GM21515 (cell line): ENCODE data around the gene CRAT.

Source experiments
- ATAC-seq: cut with Tn5 transposase; IDR thresholded peaks from one replicate; pipeline ENCODE4 v1.9.1; 2021; ENCODE audit not compliant: unreplicated experiment

Gene CRAT

GRCh38 chr9:129111528-129112151 lies 1.0 kb upstream of the CRAT start:
- ATAC-seq: no peak

DNA sequence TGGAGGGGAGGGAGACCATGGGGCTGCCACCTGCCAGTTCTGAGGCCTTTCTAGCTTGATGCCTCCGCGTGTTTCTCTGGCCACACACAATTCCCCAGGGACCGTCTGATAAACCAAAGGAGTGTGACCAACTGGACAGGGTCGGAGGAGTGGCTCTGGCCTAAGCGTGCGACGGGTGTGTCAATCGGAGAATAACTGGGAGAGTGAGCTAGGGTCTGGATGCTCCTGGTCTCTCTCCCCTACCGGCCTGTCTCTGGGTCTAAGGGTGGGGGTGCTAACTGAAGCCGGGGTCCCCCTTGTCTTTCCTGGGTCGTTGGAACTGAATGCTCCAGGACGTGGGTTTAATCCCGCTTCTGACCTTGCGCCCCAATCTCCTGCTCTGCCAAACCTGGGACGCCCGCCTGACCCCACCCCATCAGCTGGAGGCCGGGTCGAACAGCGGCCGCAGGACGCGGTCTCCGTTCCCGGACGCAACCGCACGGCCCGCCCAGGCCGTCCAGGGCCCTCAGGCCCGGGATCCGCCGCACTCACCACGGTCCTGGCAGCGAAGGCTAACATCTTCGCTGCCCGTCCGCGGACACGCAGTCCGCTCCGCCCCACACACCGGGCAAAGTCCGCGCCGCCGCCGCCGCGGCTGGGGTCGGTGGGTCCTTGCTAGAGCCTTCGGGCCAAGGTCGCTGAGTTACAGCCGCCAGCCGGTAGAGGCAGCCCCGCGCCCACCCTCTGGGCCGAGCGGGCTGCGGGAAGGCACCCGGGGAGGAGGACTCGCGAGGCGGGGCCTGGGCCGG lies 447 bp downstream of the CRAT start:
- peak; percentile 7 for ATAC-seq

- ATAC-seq: no peak
Observed at GRCh38 chr9:129109537-129109903, 1.1 kb downstream of the CRAT start.

- ATAC-seq: no peak
Observed at GRCh38 chr9:129108805-129109536, 1.6 kb downstream of the CRAT start.

DNA sequence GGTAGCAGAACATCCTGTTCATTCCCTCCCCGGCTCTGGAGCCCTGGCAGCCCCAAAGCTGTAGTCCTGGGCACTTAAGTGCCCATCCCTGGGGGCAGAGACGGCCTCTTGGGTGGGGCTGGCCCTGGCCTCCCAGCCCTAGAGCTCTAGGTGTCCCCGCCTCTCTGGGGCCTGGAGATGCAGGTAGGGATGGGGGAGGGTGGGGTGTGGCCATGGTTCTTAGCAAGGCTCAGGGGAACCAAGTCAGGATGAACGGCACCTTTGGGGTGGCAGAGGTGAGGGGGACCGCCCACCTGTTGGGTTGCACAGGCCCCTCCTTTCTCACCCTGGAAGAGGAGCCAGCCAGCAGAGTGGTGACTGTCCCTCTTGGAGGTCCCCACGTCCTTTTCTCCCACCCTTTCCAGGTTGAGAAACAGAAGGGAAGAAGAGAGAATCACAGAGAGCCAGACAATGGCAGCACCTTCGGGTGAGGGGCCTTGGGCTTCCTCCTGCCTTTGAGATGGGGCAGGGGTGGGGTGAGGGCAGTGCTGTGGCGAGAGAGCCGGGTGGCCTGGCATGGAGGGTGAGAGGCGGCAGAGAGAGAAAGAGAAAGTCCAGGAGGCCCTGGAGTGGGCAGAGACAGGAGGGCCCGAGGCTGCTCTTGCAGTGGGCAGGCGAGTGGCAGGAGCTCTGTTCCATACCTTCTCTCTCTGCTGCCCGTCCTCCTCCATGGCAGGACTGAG lies 2.3 kb downstream of the CRAT start:
- no peak for ATAC-seq

GRCh38 chr9:129107651-129108050 lies 2.9 kb downstream of the CRAT start:
- ATAC-seq: no peak

DNA sequence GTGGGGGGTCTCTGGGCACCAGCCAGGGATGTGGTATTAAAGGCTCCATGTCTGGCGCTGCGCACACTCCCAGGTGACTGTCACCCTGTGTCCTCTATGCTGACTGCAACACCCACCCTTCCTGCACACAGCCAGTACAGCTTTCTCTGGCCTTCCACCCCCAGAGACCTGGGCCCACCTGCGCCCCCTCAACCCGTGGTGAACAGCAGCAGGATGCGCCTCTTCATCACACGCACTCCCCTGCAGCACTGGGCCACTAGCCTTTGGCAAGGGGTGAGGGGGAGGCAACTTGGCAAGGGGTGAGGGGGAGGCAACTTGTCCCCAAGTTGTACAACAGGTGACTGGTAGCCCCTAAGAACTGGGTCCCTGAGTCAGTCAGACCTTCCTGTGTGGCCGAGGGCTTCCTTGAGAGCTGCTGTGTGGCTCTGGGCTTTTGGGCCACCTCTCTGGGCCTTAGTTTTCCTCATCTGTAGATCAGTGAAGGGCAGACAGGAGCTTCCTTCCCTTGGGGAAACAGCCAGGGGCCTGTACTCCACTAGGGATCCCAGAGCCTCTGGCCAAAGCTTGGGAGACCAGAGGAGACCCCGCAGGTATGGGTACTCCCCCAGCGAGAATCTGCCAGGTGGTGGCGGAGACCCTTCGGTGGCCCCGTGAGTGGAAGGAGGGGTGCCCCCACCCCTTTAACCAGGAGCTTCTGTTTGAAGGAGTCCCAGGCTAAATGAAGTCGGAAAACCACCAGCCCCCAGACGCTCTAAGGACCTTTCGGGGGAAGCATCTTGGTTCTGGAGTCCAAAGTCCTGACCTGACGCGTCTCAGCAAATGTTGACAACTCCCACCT lies 4.5 kb downstream of the CRAT start:
- ATAC-seq: no peak

DNA sequence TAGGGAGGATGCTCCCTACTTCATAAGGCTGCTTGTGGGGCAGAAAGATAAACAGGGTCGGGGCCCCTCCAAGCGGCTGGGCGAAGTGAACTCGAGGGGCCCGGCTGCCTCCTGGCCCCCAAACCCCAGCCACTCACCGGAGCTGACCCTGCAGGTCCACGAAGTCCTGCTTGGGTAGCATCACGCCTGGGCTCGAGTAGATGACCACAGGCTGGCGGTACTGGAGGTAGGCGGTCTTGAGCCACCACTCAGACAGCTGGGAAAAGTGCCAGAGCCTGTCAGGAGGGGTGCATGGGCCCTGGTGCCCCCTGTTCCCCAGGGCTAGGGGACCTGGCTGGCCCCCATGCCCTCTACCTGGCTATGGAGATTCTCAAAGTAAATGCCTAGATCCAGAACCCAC lies 6.5 kb downstream of the CRAT start:
- no peak for ATAC-seq

GRCh38 chr9:129103595-129103965 lies 7.0 kb downstream of the CRAT start:
- ATAC-seq: no peak

GRCh38 chr9:129102791-129103594 lies 7.6 kb downstream of the CRAT start:
- ATAC-seq: no peak

GRCh38 chr9:129102095-129102525 lies 8.5 kb downstream of the CRAT start:
- no peak for ATAC-seq

DNA sequence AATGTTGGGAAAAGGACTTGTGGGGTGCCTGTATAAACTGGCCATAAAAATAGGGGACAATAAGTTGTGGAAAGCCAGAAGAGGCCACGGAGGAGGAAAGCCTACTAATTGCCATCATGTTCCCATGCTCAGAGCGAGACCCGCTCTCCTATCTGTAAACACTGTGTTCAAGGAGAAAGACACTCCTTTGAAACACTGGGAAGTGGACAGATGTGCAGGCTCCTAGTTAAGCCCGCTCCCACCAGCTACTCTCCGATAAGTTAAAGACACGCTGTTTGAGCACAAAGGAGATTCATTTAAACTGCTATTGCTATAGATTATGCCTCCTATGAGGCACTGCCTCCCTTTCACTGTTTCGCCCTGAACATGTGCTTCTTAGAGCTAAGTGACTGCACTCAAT lies 9.3 kb downstream of the CRAT start:
- no peak for ATAC-seq

- ATAC-seq: no peak
Observed at GRCh38 chr9:129100383-129101169, 10.0 kb downstream of the CRAT start.

- ATAC-seq: no peak
Observed at GRCh38 chr9:129098328-129098727, 12.3 kb downstream of the CRAT start.

- no peak for ATAC-seq
Observed at GRCh38 chr9:129097671-129098306, 12.8 kb downstream of the CRAT start.

GRCh38 chr9:129095908-129096307 lies 14.7 kb downstream of the CRAT start:
- ATAC-seq: no peak

- ATAC-seq: no peak
Observed at GRCh38 chr9:129095170-129095667, 15.4 kb downstream of the CRAT start.
